DND-41 (cell line): ENCODE data around the gene ECPAS.

ENCODE experiments used
- ATAC-seq: fragments of 200-7000 bp; cut with Tn5 transposase; 3 replicates; pipeline ENCODE4 v1.9.1; 2021; ENCODE audit warnings: low read depth; ENCODE audit not compliant: insufficient read depth
- DNase-seq: peaks from one replicate; pipeline ENCODE4 v3.0.0-alpha.2; 2020
- H2AFZ ChIP-seq: 2 replicates; pipeline ENCODE4 v1.6.0; 2012; ENCODE audit warnings: low read depth, low read length
- H3K27ac ChIP-seq: 2 replicates; pipeline ENCODE4 v1.5.1; 2012; ENCODE audit warnings: low read length, inconsistent platforms
- H3K27me3 ChIP-seq: fragments of 200-600 bp; sonication (generic); 2 replicates; pipeline ENCODE4 v1.6.0; 2012; ENCODE audit warnings: low read length, mild to moderate bottlenecking, inconsistent platforms; ENCODE audit not compliant: insufficient read depth, poor library complexity
- H3K36me3 ChIP-seq: 2 replicates; pipeline ENCODE4 v1.5.1; 2012; ENCODE audit warnings: low read length, inconsistent platforms; ENCODE audit not compliant: insufficient read depth
- H3K4me1 ChIP-seq: 2 replicates; pipeline ENCODE4 v1.5.1; 2012; ENCODE audit warnings: mild to moderate bottlenecking, low read length; ENCODE audit not compliant: insufficient read depth
- H3K4me2 ChIP-seq: 2 replicates; pipeline ENCODE4 v1.6.0; 2012; ENCODE audit warnings: mild to moderate bottlenecking, moderate library complexity, low read length, inconsistent platforms; ENCODE audit not compliant: insufficient read depth
- H3K4me3 ChIP-seq, 2 experiments: fragments of 200-600 bp in 1 of 2; shearing (Covaris generic) in 1 of 2; 2 replicates each; pipeline ENCODE4 v1.5.1; 2012 to 2016; ENCODE audit warnings: inconsistent platforms in 2 of 2, low read length in 2 of 2, mild to moderate bottlenecking in 2 of 2, low read depth in 1 of 2, moderate library complexity in 1 of 2
- H3K79me2 ChIP-seq: 2 replicates; pipeline ENCODE4 v1.6.0; 2012; ENCODE audit warnings: low read length, inconsistent platforms; ENCODE audit not compliant: insufficient read depth
- H3K9ac ChIP-seq: 2 replicates; pipeline ENCODE4 v1.6.0; 2012; ENCODE audit warnings: low read depth, mild to moderate bottlenecking, inconsistent platforms, low read length, moderate library complexity
- H3K9me3 ChIP-seq: 2 replicates; pipeline ENCODE4 v1.5.1; 2012; ENCODE audit warnings: low read length, moderate library complexity, mild to moderate bottlenecking, inconsistent platforms; ENCODE audit not compliant: insufficient read depth, severe bottlenecking
- H4K20me1 ChIP-seq: 2 replicates; pipeline ENCODE4 v1.6.0; 2012; ENCODE audit warnings: low read length; ENCODE audit not compliant: insufficient read depth
- EZH2 ChIP-seq: IDR thresholded peaks from 3 replicates; pipeline ENCODE4 v1.6.1; 2012; ENCODE audit warnings: borderline replicate concordance, low read depth, mild to moderate bottlenecking, moderate library complexity, low read length, inconsistent platforms; ENCODE audit not compliant: severe bottlenecking
- TF ChIP-seq, protein P1 (sequence below): IDR thresholded peaks from 2 replicates; pipeline ENCODE4 v1.5.1; 2012; ENCODE audit warnings: borderline replicate concordance, low read length, moderate library complexity, mild to moderate bottlenecking; ENCODE audit not compliant: poor library complexity, severe bottlenecking; ENCODE audit errors: extremely low read depth

The ECPAS gene

GRCh38 chr9:111467778-111468367 lies 16.3 kb downstream of the ECPAS start:
- Histone ChIP-seq H3K27me3 (no peaks in the 10 kb centered on the region), H3K4me1 (no peaks in the 10 kb centered on the region), H4K20me1 (no peaks in the 10 kb centered on the region), H2AFZ (no peak overlapping the region), H3K4me2 (no peak overlapping the region), H3K27ac (no peak overlapping the region), H3K79me2 (no peaks in the 10 kb centered on the region), H3K36me3 (no peaks in the 10 kb centered on the region), H3K9ac (no peak overlapping the region), H3K4me3 (no peak overlapping the region), H3K9me3 (no peaks in the 10 kb centered on the region)
- ATAC-seq: no peak
- TF ChIP-seq, protein P1, sequence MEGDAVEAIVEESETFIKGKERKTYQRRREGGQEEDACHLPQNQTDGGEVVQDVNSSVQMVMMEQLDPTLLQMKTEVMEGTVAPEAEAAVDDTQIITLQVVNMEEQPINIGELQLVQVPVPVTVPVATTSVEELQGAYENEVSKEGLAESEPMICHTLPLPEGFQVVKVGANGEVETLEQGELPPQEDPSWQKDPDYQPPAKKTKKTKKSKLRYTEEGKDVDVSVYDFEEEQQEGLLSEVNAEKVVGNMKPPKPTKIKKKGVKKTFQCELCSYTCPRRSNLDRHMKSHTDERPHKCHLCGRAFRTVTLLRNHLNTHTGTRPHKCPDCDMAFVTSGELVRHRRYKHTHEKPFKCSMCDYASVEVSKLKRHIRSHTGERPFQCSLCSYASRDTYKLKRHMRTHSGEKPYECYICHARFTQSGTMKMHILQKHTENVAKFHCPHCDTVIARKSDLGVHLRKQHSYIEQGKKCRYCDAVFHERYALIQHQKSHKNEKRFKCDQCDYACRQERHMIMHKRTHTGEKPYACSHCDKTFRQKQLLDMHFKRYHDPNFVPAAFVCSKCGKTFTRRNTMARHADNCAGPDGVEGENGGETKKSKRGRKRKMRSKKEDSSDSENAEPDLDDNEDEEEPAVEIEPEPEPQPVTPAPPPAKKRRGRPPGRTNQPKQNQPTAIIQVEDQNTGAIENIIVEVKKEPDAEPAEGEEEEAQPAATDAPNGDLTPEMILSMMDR: no peak
- TF ChIP-seq EZH2: no peak
- DNase-seq: no peak

- Histone ChIP-seq H3K4me1 (no peaks in the 10 kb centered on the region), H3K4me3 (no peak overlapping the region), H4K20me1 (no peaks in the 10 kb centered on the region), H3K9ac (no peak overlapping the region), H3K4me2 (no peak overlapping the region), H3K27ac (no peak overlapping the region), H3K79me2 (no peaks in the 10 kb centered on the region), H2AFZ (no peak overlapping the region), H3K27me3 (no peaks in the 10 kb centered on the region), H3K9me3 (peaks cover 4% of the 10 kb centered on the region), H3K36me3 (no peaks in the 10 kb centered on the region)
- TF ChIP-seq, protein P1: no peak
- DNase-seq (no peak), ATAC-seq (no peak)
These were observed 21.1 kb downstream of the ECPAS start for GRCh38 chr9:111463048-111463447.

DNA sequence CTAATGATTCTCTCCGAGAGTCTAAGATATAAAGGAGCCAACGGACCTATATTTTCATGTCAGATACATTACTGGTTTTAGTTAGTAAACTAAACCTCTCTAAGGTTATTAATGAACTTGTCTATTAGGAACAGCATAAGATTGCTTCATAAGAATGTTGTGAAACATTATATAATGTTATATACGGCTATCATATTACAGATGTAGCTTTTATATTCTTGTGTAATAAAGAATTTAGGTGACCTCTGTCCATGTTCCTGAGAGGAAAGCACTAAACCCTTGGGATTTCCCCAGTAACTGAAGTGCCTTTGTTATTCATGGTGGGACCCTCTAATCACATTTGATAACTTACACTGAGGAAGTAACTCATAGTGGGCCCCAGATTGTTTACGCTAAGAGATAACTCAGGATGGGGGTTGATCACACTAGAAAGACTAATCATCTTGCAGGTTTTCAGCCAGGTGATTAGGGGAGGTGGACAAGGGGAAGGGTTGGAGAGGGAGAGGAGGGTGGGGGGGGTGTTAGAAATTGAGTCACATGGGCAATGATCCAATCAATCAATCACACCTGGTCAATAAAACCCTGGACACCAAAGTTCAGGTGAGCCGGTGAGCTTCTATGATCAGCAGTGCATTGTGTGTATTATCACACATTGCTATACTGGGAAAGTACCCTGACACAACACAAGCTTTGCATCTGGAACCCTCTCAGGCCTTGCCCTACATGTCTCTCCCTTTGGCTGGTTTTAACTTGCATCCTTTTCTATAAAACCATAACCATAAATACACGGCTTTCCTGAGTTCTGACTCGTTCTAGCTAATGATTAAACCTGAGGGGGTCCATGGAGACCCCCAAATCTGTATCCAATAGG lies 25.8 kb downstream of the ECPAS start:
- Histone ChIP-seq H3K4me3 (no peak overlapping the region), H2AFZ (no peak overlapping the region), H4K20me1 (no peaks in the 10 kb centered on the region), H3K27ac (no peak overlapping the region), H3K36me3 (no peaks in the 10 kb centered on the region), H3K9me3 (peaks cover 4% of the 10 kb centered on the region), H3K4me1 (no peaks in the 10 kb centered on the region), H3K9ac (no peak overlapping the region), H3K79me2 (no peaks in the 10 kb centered on the region), H3K27me3 (no peaks in the 10 kb centered on the region), H3K4me2 (no peak overlapping the region)
- DNase-seq (no peak), ATAC-seq (no peak)
- TF ChIP-seq, protein P1: no peak
- TF ChIP-seq EZH2: no peak

GRCh38 chr9:111456529-111456928 lies 27.7 kb downstream of the ECPAS start:
- Histone ChIP-seq H3K27me3 (no peaks in the 10 kb centered on the region), H4K20me1 (no peaks in the 10 kb centered on the region), H3K4me3 (no peak overlapping the region), H2AFZ (no peak overlapping the region), H3K27ac (no peak overlapping the region), H3K9me3 (peaks cover under 1% of the 10 kb centered on the region), H3K9ac (no peak overlapping the region), H3K4me2 (no peak overlapping the region), H3K36me3 (no peaks in the 10 kb centered on the region), H3K4me1 (no peaks in the 10 kb centered on the region), H3K79me2 (no peaks in the 10 kb centered on the region)
- DNase-seq (no peak), ATAC-seq (no peak)
- TF ChIP-seq, protein P1: no peak
- no peak for TF ChIP-seq EZH2
